Measurements from ENCODE around the gene CRYBA4. TPM values are rescaled to one million over a fixed set of nuclear protein-coding genes. Genes with fewer than 3 reads are reported as not detected.
A peak's percentile ranks its signal among the peaks of the same experiment; 100 is the strongest.

Gene CRYBA4
- polyA plus RNA-seq, 1 of the 3 experiments (the other 2 are of a cell fraction), result not detected

GRCh38 chr22:26672060-26672471, 50.3 kb downstream of the CRYBA4 start:
- Histone ChIP-seq H3K4me3 (ENCODE audit: low read depth in 2 of 2, low read length in 1 of 2) (peak overlapping the region; percentile 96), H3K27ac (ENCODE audit: low read depth in 2 of 2, low read length in 1 of 2) (peak overlapping the region; percentile 99), H2AFZ (ENCODE audit: low read depth) (peak overlapping the region; percentile 77), H3K9ac (peak overlapping the region; percentile 91), H4K20me1 (ENCODE audit: insufficient read depth) (no peaks in the 10 kb centered on the region), H3K4me2 (peak overlapping the region; percentile 87), H3K4me1 (ENCODE audit: control insufficient read depth in 1 of 2, insufficient read depth in 2 of 2, low read depth in 1 of 2, low read length in 1 of 2) (peaks cover 15 to 51% of the 10 kb centered on the region in 2 experiments; a peak in 2 of 4 replicates), H3F3A (replicated peaks; ENCODE audit: insufficient read depth) (peaks cover 16% of the 10 kb centered on the region), H3K79me2 (ENCODE audit: insufficient read depth) (peaks cover 32% of the 10 kb centered on the region), H3K36me3 (replicated peaks in 1 of 2; ENCODE audit: control insufficient read depth in 1 of 2, insufficient read depth in 2 of 2, low read length in 1 of 2) (no peaks in the 10 kb centered on the region), H3K9me2 (no peaks in the 10 kb centered on the region), H3K9me3 (no peaks in the 10 kb centered on the region), H3K27me3 (ENCODE audit: insufficient read depth) (no peaks in the 10 kb centered on the region)
- ChIA-PET POLR2A (interaction anchor here (0.6 to 1.5 kb wide), 9 partner anchors 15 to 1343 kb away, joined by 3 to 7 read pairs (median 3); partner anchors contain the start of genes HPS4, MIAT, PITPNB and SRRD), CTCF (interaction anchor here (0.7 to 2.1 kb wide), 3 partner anchors 25 to 169 kb away, joined by 3 to 8 read pairs (median 3); no protein-coding TSS in a partner anchor)
- TF ChIP-seq ZBTB33 (IDR thresholded peaks at IDR 0.05; ENCODE audit: borderline replicate concordance, low read depth) (no peak), REST (IDR thresholded peaks at IDR 0.05; ENCODE audit: low read depth, low read length) (no peak)
- TF ChIP-seq, protein P1, sequence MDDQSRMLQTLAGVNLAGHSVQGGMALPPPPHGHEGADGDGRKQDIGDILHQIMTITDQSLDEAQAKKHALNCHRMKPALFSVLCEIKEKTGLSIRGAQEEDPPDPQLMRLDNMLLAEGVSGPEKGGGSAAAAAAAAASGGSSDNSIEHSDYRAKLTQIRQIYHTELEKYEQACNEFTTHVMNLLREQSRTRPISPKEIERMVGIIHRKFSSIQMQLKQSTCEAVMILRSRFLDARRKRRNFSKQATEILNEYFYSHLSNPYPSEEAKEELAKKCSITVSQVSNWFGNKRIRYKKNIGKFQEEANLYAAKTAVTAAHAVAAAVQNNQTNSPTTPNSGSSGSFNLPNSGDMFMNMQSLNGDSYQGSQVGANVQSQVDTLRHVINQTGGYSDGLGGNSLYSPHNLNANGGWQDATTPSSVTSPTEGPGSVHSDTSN (IDR thresholded peaks at IDR 0.05), result no peak
- WGBS (ENCODE audit: low lambda C conversion rate), result 87% methylated on average over 8 of the region's 8 CpGs
- no peak for DNase-seq

- Histone ChIP-seq H3K36me3 (replicated peaks in 1 of 2; ENCODE audit: control insufficient read depth in 1 of 2, insufficient read depth in 2 of 2, low read length in 1 of 2) (no peaks in the 10 kb centered on the region), H3K27ac (ENCODE audit: low read depth in 2 of 2, low read length in 1 of 2) (peak overlapping the region; percentile 99), H3K79me2 (ENCODE audit: insufficient read depth) (peaks cover 32% of the 10 kb centered on the region), H2AFZ (ENCODE audit: low read depth) (peak overlapping the region; percentile 77), H3K9me2 (no peaks in the 10 kb centered on the region), H3K9me3 (no peaks in the 10 kb centered on the region), H3K4me1 (ENCODE audit: control insufficient read depth in 1 of 2, insufficient read depth in 2 of 2, low read depth in 1 of 2, low read length in 1 of 2) (peaks cover 15 to 51% of the 10 kb centered on the region in 2 experiments; a peak in 2 of 4 replicates), H3K4me3 (ENCODE audit: low read depth in 2 of 2, low read length in 1 of 2) (peak overlapping the region; percentile 96), H3F3A (replicated peaks; ENCODE audit: insufficient read depth) (peaks cover 16% of the 10 kb centered on the region), H3K4me2 (peak overlapping the region; percentile 87), H3K27me3 (ENCODE audit: insufficient read depth) (no peaks in the 10 kb centered on the region), H4K20me1 (ENCODE audit: insufficient read depth) (no peaks in the 10 kb centered on the region), H3K9ac (peak overlapping the region; percentile 91)
- CTCF ChIA-PET, result interaction anchor here (0.7 to 2.1 kb wide), 4 partner anchors 24 to 272 kb away, joined by 3 to 8 read pairs (median 3); no protein-coding TSS in a partner anchor
- DNase-seq, result peak; percentile 88
- POLR2A ChIA-PET, result interaction anchor here (0.6 to 1.5 kb wide), 11 partner anchors 14 to 1342 kb away, joined by 3 to 7 read pairs (median 3); partner anchors contain the start of genes HPS4, MIAT, PITPNB and SRRD
- WGBS (ENCODE audit: low lambda C conversion rate), result 1% methylated on average over 21 of the region's 36 CpGs
- peak; percentile 88 for TF ChIP-seq MXI1 (IDR thresholded peaks at IDR 0.05; ENCODE audit: low read depth, low read length)
- peak; percentile 76; the same call in 1 of the 2 replicates for TF ChIP-seq POLR2AphosphoS5 (IDR thresholded peaks at IDR 0.05; ENCODE audit: low read depth, low read length)
- TF ChIP-seq USF2 (IDR thresholded peaks at IDR 0.05; ENCODE audit: borderline replicate concordance, low read depth, low read length), result peak; percentile 63
- peak; percentile 64 for TF ChIP-seq TAF1 (IDR thresholded peaks at IDR 0.05; ENCODE audit: borderline replicate concordance, low read depth, low read length)
- TF ChIP-seq, protein P1 (IDR thresholded peaks at IDR 0.05), result no peak
- TF ChIP-seq EP300 (IDR thresholded peaks at IDR 0.05; ENCODE audit: borderline replicate concordance in 1 of 2, low read depth in 1 of 2, low read length in 1 of 2), result peak in 1 of 2 experiments; percentile 26; a peak in 1 of 4 replicates
- TF ChIP-seq ELF1 (IDR thresholded peaks at IDR 0.05), result peak; percentile 86
- TF ChIP-seq, protein P2, sequence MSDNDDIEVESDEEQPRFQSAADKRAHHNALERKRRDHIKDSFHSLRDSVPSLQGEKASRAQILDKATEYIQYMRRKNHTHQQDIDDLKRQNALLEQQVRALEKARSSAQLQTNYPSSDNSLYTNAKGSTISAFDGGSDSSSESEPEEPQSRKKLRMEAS (IDR thresholded peaks at IDR 0.05; ENCODE audit: low read depth), result peak; percentile 67
- TF ChIP-seq FOXM1 (IDR thresholded peaks at IDR 0.05; ENCODE audit: low read depth), result no peak
Observed at GRCh38 chr22:26672590-26673468, 51.1 kb downstream of the CRYBA4 start.
